ENCODE data around the gene FBXL7.

DNA sequence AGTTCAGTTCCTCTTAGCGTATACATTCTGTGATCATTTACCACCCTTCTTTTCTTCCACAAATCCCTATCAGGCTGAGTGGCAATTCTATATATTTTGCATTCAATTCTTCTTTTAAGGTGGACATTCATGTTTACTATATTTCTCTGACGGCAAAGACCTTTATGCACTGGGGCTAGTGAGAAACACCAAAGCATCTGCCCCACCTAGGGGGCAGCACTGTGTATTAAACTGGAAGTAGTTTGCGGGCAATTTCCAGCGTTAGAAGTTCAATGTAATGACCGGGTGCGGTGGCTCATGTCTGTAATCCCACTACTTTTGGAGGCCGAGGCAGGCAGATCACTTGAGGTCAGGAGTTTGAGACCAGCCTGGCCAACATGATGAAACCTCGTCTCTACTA lies 27.9 kb upstream of the FBXL7 start:
- TF ChIP-seq POLR2AphosphoS5 (IDR thresholded peaks at IDR 0.05) (no peak), POLR2A (IDR thresholded peaks at IDR 0.05) (no peak), EP300 (IDR thresholded peaks at IDR 0.05) (no peak)
- TF ChIP-seq, protein P1, sequence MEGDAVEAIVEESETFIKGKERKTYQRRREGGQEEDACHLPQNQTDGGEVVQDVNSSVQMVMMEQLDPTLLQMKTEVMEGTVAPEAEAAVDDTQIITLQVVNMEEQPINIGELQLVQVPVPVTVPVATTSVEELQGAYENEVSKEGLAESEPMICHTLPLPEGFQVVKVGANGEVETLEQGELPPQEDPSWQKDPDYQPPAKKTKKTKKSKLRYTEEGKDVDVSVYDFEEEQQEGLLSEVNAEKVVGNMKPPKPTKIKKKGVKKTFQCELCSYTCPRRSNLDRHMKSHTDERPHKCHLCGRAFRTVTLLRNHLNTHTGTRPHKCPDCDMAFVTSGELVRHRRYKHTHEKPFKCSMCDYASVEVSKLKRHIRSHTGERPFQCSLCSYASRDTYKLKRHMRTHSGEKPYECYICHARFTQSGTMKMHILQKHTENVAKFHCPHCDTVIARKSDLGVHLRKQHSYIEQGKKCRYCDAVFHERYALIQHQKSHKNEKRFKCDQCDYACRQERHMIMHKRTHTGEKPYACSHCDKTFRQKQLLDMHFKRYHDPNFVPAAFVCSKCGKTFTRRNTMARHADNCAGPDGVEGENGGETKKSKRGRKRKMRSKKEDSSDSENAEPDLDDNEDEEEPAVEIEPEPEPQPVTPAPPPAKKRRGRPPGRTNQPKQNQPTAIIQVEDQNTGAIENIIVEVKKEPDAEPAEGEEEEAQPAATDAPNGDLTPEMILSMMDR (IDR thresholded peaks at IDR 0.05), result no peak
